Calu3 (cell line): ENCODE results near the gene SLC38A6. TPM values are rescaled to one million over a fixed set of nuclear protein-coding genes. Genes with fewer than 3 reads are reported as not detected.

Experiments used
- BruUV-seq: library from RNA; stranded (reverse); fragments of 400-500 nt; replicated peaks from 2 replicates; lab custom pipeline; 2021; lab: Mats Ljungman, UMichigan
- CTCF ChIA-PET: fragments of 300-600 bp; sonication (Branson Sonifier 250); formaldehyde crosslinking; loops from one replicate; lab custom pipeline; 2022; ENCODE audit warnings: antibody characterized with exemption; lab: Charles Lee
- DNase-seq: peaks from one replicate; pipeline ENCODE4 v3.0.0; 2022
- H3K27ac Mint-ChIP-seq: one replicate; pipeline ENCODE4 v1.8.0; 2022; ENCODE audit warnings: mixed read lengths; ENCODE audit not compliant: unreplicated experiment
- H3K27me3 Mint-ChIP-seq: one replicate; pipeline ENCODE4 v1.8.0; 2022; ENCODE audit warnings: mixed read lengths; ENCODE audit not compliant: unreplicated experiment
- H3K36me3 Mint-ChIP-seq: one replicate; pipeline ENCODE4 v1.8.0; 2022; ENCODE audit warnings: mild to moderate bottlenecking, moderate library complexity, mixed read lengths; ENCODE audit not compliant: insufficient read depth, unreplicated experiment
- H3K4me1 Mint-ChIP-seq: one replicate; pipeline ENCODE4 v1.8.0; 2022; ENCODE audit warnings: mild to moderate bottlenecking, low read depth, mixed read lengths; ENCODE audit not compliant: unreplicated experiment
- H3K4me3 Mint-ChIP-seq: one replicate; pipeline ENCODE4 v1.8.0; 2022; ENCODE audit warnings: mild to moderate bottlenecking, low read depth, moderate library complexity, mixed read lengths; ENCODE audit not compliant: unreplicated experiment
- H3K9me3 Mint-ChIP-seq: one replicate; pipeline ENCODE4 v1.8.0; 2022; ENCODE audit warnings: low read depth, mixed read lengths; ENCODE audit not compliant: unreplicated experiment
- CTCF ChIP-seq: fragments of 200-600 bp; IDR thresholded peaks from one replicate; pipeline ENCODE4 v1.8.0; 2022; ENCODE audit warnings: antibody characterized with exemption; ENCODE audit not compliant: unreplicated experiment
- intact Hi-C: fragments of 100-400 bp; cut with micrococcal nuclease; formaldehyde crosslinking; loops from one replicate; pipeline ENCODE4 v1.10.0; 2022; ENCODE audit not compliant: unreplicated experiment
- total RNA-seq: library from RNA; stranded (reverse); gene quantifications from 2 replicates; pipeline ENCODE4 v1.2.3, GENCODE V29; 2022

Gene SLC38A6
- total RNA-seq, 1 experiment from 2014 or later: 9.9 TPM

- Mint-ChIP-seq H3K27me3 (no peaks in the 10 kb centered on the region), H3K4me1 (no peaks in the 10 kb centered on the region), H3K36me3 (no peaks in the 10 kb centered on the region), H3K9me3 (no peaks in the 10 kb centered on the region), H3K4me3 (no peak overlapping the region), H3K27ac (peak overlapping the region; percentile 20)
- no peak for DNase-seq
- BruUV-seq: no TSS peak
- CTCF ChIA-PET: interaction anchor here (2.0 kb wide), 1 partner anchor 401 kb away, joined by 8 read pairs; no protein-coding TSS in a partner anchor
- intact Hi-C loops: loop anchor here (5.0 kb wide), 4 partner anchors 171 to 379 kb away; partner anchors contain the start of genes SIX1 and SIX4
- TF ChIP-seq CTCF: no peak
Measured at GRCh38 chr14:61026526-61026925, 45.5 kb downstream of the SLC38A6 start.

- no peak overlapping the region for H3K27ac Mint-ChIP-seq
- H3K4me3 Mint-ChIP-seq: no peak overlapping the region
- H3K27me3 Mint-ChIP-seq: no peaks in the 10 kb centered on the region
- peaks cover 9% of the 10 kb centered on the region for H3K4me1 Mint-ChIP-seq
- TF ChIP-seq CTCF: no peak
- BruUV-seq: no TSS peak
- intact Hi-C loops: no loop called here
- no peaks in the 10 kb centered on the region for H3K9me3 Mint-ChIP-seq
- no peaks in the 10 kb centered on the region for H3K36me3 Mint-ChIP-seq
- DNase-seq: no peak
- CTCF ChIA-PET: interaction anchor here (0.6 kb wide), 1 partner anchor 13 kb away, joined by 8 read pairs; no protein-coding TSS in a partner anchor
Measured at GRCh38 chr14:61031026-61031425, 50.0 kb downstream of the SLC38A6 start.

- Mint-ChIP-seq H3K36me3 (no peaks in the 10 kb centered on the region), H3K4me3 (no peak overlapping the region), H3K27ac (no peak overlapping the region), H3K27me3 (no peaks in the 10 kb centered on the region), H3K9me3 (no peaks in the 10 kb centered on the region), H3K4me1 (peaks cover 9% of the 10 kb centered on the region)
- intact Hi-C loops: no loop called here
- DNase-seq: no peak
- CTCF ChIA-PET: no interaction called here
- BruUV-seq: no TSS peak
- TF ChIP-seq CTCF: no peak
Measured at GRCh38 chr14:61033054-61033453, 52.0 kb downstream of the SLC38A6 start.

- Mint-ChIP-seq H3K36me3 (no peaks in the 10 kb centered on the region), H3K4me1 (peaks cover 9% of the 10 kb centered on the region), H3K9me3 (no peaks in the 10 kb centered on the region), H3K27ac (no peak overlapping the region), H3K4me3 (no peak overlapping the region), H3K27me3 (no peaks in the 10 kb centered on the region)
- TF ChIP-seq CTCF: no peak
- CTCF ChIA-PET: interaction anchor here (0.9 kb wide), 1 partner anchor 114 kb away, joined by 3 read pairs; no protein-coding TSS in a partner anchor
- intact Hi-C loops: no loop called here
- no peak for DNase-seq
- no TSS peak for BruUV-seq
Measured at GRCh38 chr14:61033855-61034254, 52.8 kb downstream of the SLC38A6 start.
